ENCODE data around the gene DDHD1. TPM values are rescaled to one million over a fixed set of nuclear protein-coding genes. Genes with fewer than 3 reads are reported as not detected.

DDHD1 gene
- total RNA-seq, 2 donors from 2014 or later, result 6.5 to 23.6 TPM

DNA sequence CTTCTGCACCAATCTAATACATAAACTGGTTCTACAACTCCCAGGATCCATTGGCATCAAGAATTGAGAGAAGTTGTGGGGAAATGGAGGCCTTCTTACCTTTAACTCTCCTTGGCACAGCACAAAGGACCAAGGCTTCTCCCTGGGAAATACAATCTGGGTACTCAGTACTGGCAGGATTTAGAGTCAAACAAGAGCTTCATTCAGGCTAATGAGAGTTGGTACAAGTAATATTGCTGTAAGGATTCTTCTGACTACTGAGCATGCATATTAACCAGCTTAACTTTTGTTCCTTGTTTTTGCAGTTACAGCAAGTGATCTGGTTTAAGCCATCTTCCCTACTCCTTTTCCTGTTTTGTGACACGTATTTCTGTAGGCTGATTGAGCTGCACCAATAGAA is 126.1 kb downstream of the DDHD1 start:
- no peak overlapping the region for H3K4me3 ChIP-seq
- 28% methylated on average over 1 of the region's 1 CpG for WGBS
- no peaks in the 10 kb centered on the region for H3K27me3 ChIP-seq (replicated peaks; ENCODE audit: insufficient read depth)
- DNase-seq (ENCODE audit: low spot score), result no peak
- intact Hi-C loops (cut with DNase I), result no loop called here
- no peaks in the 10 kb centered on the region for H3K9me3 ChIP-seq
- no peaks in the 10 kb centered on the region for H3K4me1 ChIP-seq (replicated peaks)
- no peaks in the 10 kb centered on the region for H3K36me3 ChIP-seq
- H3K27ac ChIP-seq, result no peak overlapping the region
- TF ChIP-seq POLR2A (IDR thresholded peaks at IDR 0.05) (no peak), POLR2AphosphoS5 (IDR thresholded peaks at IDR 0.05) (no peak)
- TF ChIP-seq, protein P1, sequence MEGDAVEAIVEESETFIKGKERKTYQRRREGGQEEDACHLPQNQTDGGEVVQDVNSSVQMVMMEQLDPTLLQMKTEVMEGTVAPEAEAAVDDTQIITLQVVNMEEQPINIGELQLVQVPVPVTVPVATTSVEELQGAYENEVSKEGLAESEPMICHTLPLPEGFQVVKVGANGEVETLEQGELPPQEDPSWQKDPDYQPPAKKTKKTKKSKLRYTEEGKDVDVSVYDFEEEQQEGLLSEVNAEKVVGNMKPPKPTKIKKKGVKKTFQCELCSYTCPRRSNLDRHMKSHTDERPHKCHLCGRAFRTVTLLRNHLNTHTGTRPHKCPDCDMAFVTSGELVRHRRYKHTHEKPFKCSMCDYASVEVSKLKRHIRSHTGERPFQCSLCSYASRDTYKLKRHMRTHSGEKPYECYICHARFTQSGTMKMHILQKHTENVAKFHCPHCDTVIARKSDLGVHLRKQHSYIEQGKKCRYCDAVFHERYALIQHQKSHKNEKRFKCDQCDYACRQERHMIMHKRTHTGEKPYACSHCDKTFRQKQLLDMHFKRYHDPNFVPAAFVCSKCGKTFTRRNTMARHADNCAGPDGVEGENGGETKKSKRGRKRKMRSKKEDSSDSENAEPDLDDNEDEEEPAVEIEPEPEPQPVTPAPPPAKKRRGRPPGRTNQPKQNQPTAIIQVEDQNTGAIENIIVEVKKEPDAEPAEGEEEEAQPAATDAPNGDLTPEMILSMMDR (IDR thresholded peaks at IDR 0.05), result no peak

DNA sequence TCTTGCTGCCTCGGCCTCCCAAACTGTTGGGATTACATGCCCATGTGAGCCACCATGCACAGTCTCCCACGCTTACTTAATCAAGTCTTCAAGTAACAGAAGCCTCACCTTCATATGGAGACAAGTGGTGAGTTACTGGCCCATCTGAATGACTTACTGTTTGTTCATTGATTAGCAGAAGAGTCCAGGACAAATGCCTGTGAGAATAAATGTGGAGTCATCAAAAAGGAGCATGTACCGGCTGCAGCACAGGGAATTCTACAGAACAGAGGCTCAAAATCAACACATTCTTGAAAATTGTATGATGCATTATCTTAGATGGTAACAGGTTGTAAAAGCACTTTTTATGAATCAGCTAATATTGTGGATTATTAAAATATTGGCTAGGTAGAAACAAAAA is 129.8 kb downstream of the DDHD1 start:
- DNase-seq (ENCODE audit: low spot score), result no peak
- Histone ChIP-seq H3K9me3 (no peaks in the 10 kb centered on the region), H3K4me3 (no peak overlapping the region), H3K27ac (no peak overlapping the region), H3K36me3 (no peaks in the 10 kb centered on the region), H3K4me1 (replicated peaks) (no peaks in the 10 kb centered on the region), H3K27me3 (replicated peaks; ENCODE audit: insufficient read depth) (no peaks in the 10 kb centered on the region)
- TF ChIP-seq POLR2AphosphoS5 (IDR thresholded peaks at IDR 0.05), result no peak
- TF ChIP-seq, protein P1 (IDR thresholded peaks at IDR 0.05), result no peak
- no peak for TF ChIP-seq POLR2A (IDR thresholded peaks at IDR 0.05)
- 98% methylated on average over 3 of the region's 3 CpGs for WGBS
- intact Hi-C loops (cut with DNase I), result no loop called here

DNA sequence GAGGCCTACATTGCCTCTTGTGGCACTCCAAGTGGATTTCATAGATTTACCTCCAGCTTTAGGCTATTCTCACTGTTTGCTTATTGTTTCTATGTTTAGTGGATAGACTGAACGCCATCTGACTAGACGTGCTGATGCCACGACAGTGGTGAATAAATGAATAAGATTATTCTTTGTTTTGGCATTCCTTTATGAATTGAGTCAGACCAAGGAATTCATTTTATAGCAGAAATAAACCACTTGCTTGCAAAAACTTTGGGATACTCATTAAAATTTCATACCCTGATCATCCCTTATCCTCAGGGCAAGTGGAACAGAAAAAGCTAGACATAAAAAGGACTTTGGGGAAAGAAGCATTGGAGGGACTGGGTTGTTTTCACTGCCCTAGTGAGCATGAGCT is 130.5 kb downstream of the DDHD1 start:
- intact Hi-C loops (cut with DNase I), result no loop called here

GRCh38 chr14:53020193-53020932 is 132.8 kb downstream of the DDHD1 start:
- no peak for TF ChIP-seq POLR2A (IDR thresholded peaks at IDR 0.05)
- TF ChIP-seq POLR2AphosphoS5 (IDR thresholded peaks at IDR 0.05), result no peak
- TF ChIP-seq, protein P1 (IDR thresholded peaks at IDR 0.05), result no peak
- WGBS, result 75% methylated on average over 5 of the region's 5 CpGs
- Histone ChIP-seq H3K4me1 (replicated peaks) (no peaks in the 10 kb centered on the region), H3K9me3 (no peaks in the 10 kb centered on the region), H3K27me3 (replicated peaks; ENCODE audit: insufficient read depth) (no peaks in the 10 kb centered on the region), H3K27ac (no peak overlapping the region), H3K36me3 (no peaks in the 10 kb centered on the region), H3K4me3 (no peak overlapping the region)
- no peak for DNase-seq (ENCODE audit: low spot score)
- intact Hi-C loops (cut with DNase I), result no loop called here

More for the DNA sequence above, 130.5 kb downstream of the DDHD1 start:
- no peak overlapping the region for H3K4me3 ChIP-seq
- H3K27me3 ChIP-seq (replicated peaks; ENCODE audit: insufficient read depth), result no peaks in the 10 kb centered on the region
- no peaks in the 10 kb centered on the region for H3K36me3 ChIP-seq
- TF ChIP-seq POLR2AphosphoS5 (IDR thresholded peaks at IDR 0.05) (no peak), POLR2A (IDR thresholded peaks at IDR 0.05) (no peak)
- TF ChIP-seq, protein P1 (IDR thresholded peaks at IDR 0.05), result no peak
- DNase-seq (ENCODE audit: low spot score), result no peak
- 49% methylated on average over 3 of the region's 3 CpGs for WGBS
- no peak overlapping the region for H3K27ac ChIP-seq
- no peaks in the 10 kb centered on the region for H3K4me1 ChIP-seq (replicated peaks)
- H3K9me3 ChIP-seq, result no peaks in the 10 kb centered on the region

DNA sequence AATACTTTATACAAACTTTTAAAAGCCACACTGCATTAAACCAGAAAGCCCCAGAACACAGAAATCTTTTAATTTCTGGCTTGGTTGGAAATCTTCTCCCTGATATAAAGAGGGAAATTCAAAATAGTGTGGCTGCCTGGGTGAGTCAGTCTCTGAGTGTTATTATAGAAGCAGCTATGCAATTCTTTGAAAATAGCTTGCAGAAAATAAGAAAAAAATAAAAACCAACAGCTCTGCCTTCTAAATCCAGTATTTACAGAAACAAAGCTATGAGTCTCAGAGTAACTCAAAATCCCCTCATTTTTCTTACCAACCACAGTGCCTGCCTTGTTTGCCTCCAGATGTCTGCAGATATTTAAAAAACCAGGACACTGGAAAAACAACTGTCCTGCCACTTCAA is 133.7 kb downstream of the DDHD1 start:
- H3K36me3 ChIP-seq, result no peaks in the 10 kb centered on the region
- no peaks in the 10 kb centered on the region for H3K27me3 ChIP-seq (replicated peaks; ENCODE audit: insufficient read depth)
- no peak for DNase-seq (ENCODE audit: low spot score)
- H3K4me3 ChIP-seq, result no peak overlapping the region
- no peak overlapping the region for H3K27ac ChIP-seq
- H3K4me1 ChIP-seq (replicated peaks), result no peaks in the 10 kb centered on the region
- intact Hi-C loops (cut with DNase I), result no loop called here
- no peaks in the 10 kb centered on the region for H3K9me3 ChIP-seq
- no peak for TF ChIP-seq POLR2AphosphoS5 (IDR thresholded peaks at IDR 0.05)
- TF ChIP-seq, protein P1 (IDR thresholded peaks at IDR 0.05), result no peak
- no peak for TF ChIP-seq POLR2A (IDR thresholded peaks at IDR 0.05)

Data from prostate gland (tissue), 2 donors.